HG02885 (cell line): Measurements from ENCODE around the gene PTMA.
"Not testable (repeated sequence)": the region's sequence is repeated elsewhere in the genome, so short reads cannot be mapped to it uniquely, and the experiment has no call there.

Experiments
- ATAC-seq: cut with Tn5 transposase; IDR thresholded peaks from one replicate; pipeline ENCODE4 v1.9.1; 2021; ENCODE audit warnings: mild to moderate bottlenecking; ENCODE audit not compliant: unreplicated experiment, poor library complexity

Gene PTMA

GRCh38 chr2:231749016-231749415 lies 40.7 kb downstream of the PTMA start:
- not testable (repeated sequence) for ATAC-seq

- no peak for ATAC-seq
Measured at GRCh38 chr2:231751042-231751815, 42.9 kb downstream of the PTMA start.

- no peak for ATAC-seq
Measured at GRCh38 chr2:231752061-231752460, 43.7 kb downstream of the PTMA start.

GRCh38 chr2:231761735-231762134 lies 53.4 kb downstream of the PTMA start:
- ATAC-seq, result no peak
